SK-N-SH treated with all-trans-retinoic acid at 6 μM for 48 hours (cell line): ENCODE data around the gene SLC2A4.
"Not testable (repeated sequence)": the region's sequence is repeated elsewhere in the genome, so short reads cannot be mapped to it uniquely, and the experiment has no call there.

ENCODE experiments used
- ATAC-seq: fragments of 200-7000 bp; cut with Tn5 transposase; 3 replicates; pipeline ENCODE4 v1.9.1; 2020; ENCODE audit warnings: mild to moderate bottlenecking, moderate library complexity
- ARNTL ChIP-seq: fragments of 450-650 bp; formaldehyde crosslinking; IDR thresholded peaks from 2 replicates; pipeline ENCODE4 v1.5.0; 2020; ENCODE audit warnings: low read depth, mild to moderate bottlenecking, moderate library complexity, borderline replicate concordance
- BACH2 ChIP-seq: fragments of 250-450 bp; sonication (Bioruptor Pico); IDR thresholded peaks from 2 replicates; pipeline ENCODE4 v1.9.0; 2021; ENCODE audit warnings: mild to moderate bottlenecking, borderline replicate concordance
- CSDC2 ChIP-seq: fragments of 250-450 bp; sonication (Bioruptor Pico); IDR thresholded peaks from 2 replicates; pipeline ENCODE4 v1.5.0; 2020; ENCODE audit warnings: mild to moderate bottlenecking, moderate library complexity
- ESRRG ChIP-seq: fragments of 250-450 bp; sonication (Bioruptor Pico); IDR thresholded peaks from 2 replicates; pipeline ENCODE4 v1.6.1; 2021; ENCODE audit warnings: mild to moderate bottlenecking
- GLIS3 ChIP-seq: fragments of 250-450 bp; sonication (Bioruptor Pico); IDR thresholded peaks from 2 replicates; pipeline ENCODE4 v1.5.0; 2020; ENCODE audit warnings: mild to moderate bottlenecking, moderate library complexity
- ISL1 ChIP-seq: fragments of 250-450 bp; sonication (Bioruptor Pico); IDR thresholded peaks from 2 replicates; pipeline ENCODE4 v2.1.2; 2022; ENCODE audit warnings: mild to moderate bottlenecking, moderate library complexity
- OSR1 ChIP-seq: fragments of 250-450 bp; sonication (Bioruptor Pico); IDR thresholded peaks from 2 replicates; pipeline ENCODE4 v1.8.0; 2022; ENCODE audit warnings: moderate library complexity, mild to moderate bottlenecking, inconsistent platforms
- RARB ChIP-seq: fragments of 250-450 bp; sonication (Bioruptor Pico); IDR thresholded peaks from 2 replicates; pipeline ENCODE4 v1.8.0; 2021; ENCODE audit warnings: mild to moderate bottlenecking, moderate library complexity
- SNAI2 ChIP-seq: fragments of 250-450 bp; sonication (Bioruptor Pico); IDR thresholded peaks from 2 replicates; pipeline ENCODE4 v1.5.0; 2020; ENCODE audit warnings: mild to moderate bottlenecking, moderate library complexity
- TCF4 ChIP-seq: fragments of 250-450 bp; sonication (Bioruptor Pico); IDR thresholded peaks from 2 replicates; pipeline ENCODE4 v1.8.0; 2021; ENCODE audit warnings: mild to moderate bottlenecking, moderate library complexity, borderline replicate concordance
- TOX ChIP-seq: fragments of 250-450 bp; sonication (Bioruptor Pico); IDR thresholded peaks from 2 replicates; pipeline ENCODE4 v1.8.0; 2021; ENCODE audit warnings: mild to moderate bottlenecking, moderate library complexity, borderline replicate concordance
- ZFP3 ChIP-seq: fragments of 250-450 bp; sonication (Bioruptor Pico); IDR thresholded peaks from 2 replicates; pipeline ENCODE4 v1.5.0; 2020; ENCODE audit warnings: mild to moderate bottlenecking, moderate library complexity
- ZFP30 ChIP-seq: fragments of 450-650 bp; formaldehyde crosslinking; IDR thresholded peaks from 2 replicates; pipeline ENCODE4 v1.5.0; 2022; ENCODE audit warnings: mild to moderate bottlenecking, moderate library complexity
- ZNF565 ChIP-seq: fragments of 450-650 bp; formaldehyde crosslinking; conservative IDR thresholded peaks from 2 replicates; pipeline ENCODE4 v1.5.0; 2020; ENCODE audit warnings: low read depth, mild to moderate bottlenecking, moderate library complexity
- ZNF70 ChIP-seq: fragments of 450-650 bp; formaldehyde crosslinking; IDR thresholded peaks from 2 replicates; pipeline ENCODE4 v1.5.0; 2020; ENCODE audit warnings: mild to moderate bottlenecking, moderate library complexity
- ZNF8 ChIP-seq: fragments of 450-650 bp; formaldehyde crosslinking; IDR thresholded peaks from 2 replicates; pipeline ENCODE4 v1.5.0; 2020; ENCODE audit warnings: mild to moderate bottlenecking, moderate library complexity
- TF ChIP-seq, protein P1 (sequence below): fragments of 250-450 bp; sonication (Bioruptor Pico); IDR thresholded peaks from 2 replicates; pipeline ENCODE4 v1.8.0; 2021; ENCODE audit warnings: low read depth, mild to moderate bottlenecking, moderate library complexity, borderline replicate concordance
- TF ChIP-seq, protein P2 (sequence below): fragments of 250-450 bp; sonication (Bioruptor Pico); IDR thresholded peaks from 2 replicates; pipeline ENCODE4 v1.8.0; 2020; ENCODE audit warnings: mild to moderate bottlenecking, moderate library complexity, borderline replicate concordance
- TF ChIP-seq, protein P3 (sequence below): fragments of 250-450 bp; sonication (Bioruptor Pico); IDR thresholded peaks from 2 replicates; pipeline ENCODE4 v1.5.1; 2020; ENCODE audit warnings: low read depth, mild to moderate bottlenecking, moderate library complexity

Gene SLC2A4

DNA sequence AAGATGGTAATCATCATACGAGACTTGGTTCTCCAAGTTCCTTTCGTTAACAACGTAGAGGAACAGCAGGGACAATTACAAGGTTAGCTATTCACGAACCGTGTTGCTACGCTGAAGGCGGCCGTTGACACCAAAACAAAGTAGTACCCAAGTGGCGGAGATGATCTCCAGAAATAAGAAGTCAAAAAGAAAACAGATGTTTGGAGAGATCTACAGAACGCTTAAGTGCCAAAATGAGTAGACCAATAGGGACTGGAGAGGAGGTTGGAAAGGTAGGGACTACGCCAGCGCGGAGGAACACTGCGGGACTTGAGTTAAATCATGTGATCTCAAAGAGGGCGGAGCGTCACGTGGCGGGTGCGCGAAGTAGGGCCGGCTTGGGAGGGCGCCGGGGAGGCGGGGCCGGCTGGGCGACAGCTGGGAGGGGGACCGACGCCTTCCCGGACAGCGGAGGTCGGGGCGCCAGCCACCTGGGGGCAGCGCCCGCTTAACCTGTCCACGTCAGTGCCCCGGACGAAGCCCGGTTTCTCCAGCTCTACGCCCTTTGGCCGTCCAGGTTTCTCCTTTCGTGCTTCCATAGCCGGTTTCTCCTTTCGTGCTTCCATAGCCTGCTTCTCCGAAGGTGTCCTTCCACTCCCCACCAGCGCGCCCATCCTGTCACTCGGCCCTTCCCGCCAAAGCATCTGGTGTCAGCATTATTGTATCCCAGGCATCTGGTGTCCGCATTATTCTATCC lies 38.6 kb upstream of the SLC2A4 start:
- TF ChIP-seq, protein P1, sequence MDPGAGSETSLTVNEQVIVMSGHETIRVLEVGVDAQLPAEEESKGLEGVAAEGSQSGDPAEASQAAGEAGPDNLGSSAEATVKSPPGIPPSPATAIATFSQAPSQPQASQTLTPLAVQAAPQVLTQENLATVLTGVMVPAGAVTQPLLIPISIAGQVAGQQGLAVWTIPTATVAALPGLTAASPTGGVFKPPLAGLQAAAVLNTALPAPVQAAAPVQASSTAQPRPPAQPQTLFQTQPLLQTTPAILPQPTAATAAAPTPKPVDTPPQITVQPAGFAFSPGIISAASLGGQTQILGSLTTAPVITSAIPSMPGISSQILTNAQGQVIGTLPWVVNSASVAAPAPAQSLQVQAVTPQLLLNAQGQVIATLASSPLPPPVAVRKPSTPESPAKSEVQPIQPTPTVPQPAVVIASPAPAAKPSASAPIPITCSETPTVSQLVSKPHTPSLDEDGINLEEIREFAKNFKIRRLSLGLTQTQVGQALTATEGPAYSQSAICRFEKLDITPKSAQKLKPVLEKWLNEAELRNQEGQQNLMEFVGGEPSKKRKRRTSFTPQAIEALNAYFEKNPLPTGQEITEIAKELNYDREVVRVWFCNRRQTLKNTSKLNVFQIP (CRISPR knock-in tag) = peak; percentile 81; the same call in 1 of the 2 replicates
- TF ChIP-seq GLIS3 = 0 out of 2 replicates have a peak, but pooled peaks have one; percentile 28
- TF ChIP-seq TCF4 (CRISPR knock-in tag) = peak; percentile 10; the same call in 1 of the 2 replicates
- TF ChIP-seq, protein P2, sequence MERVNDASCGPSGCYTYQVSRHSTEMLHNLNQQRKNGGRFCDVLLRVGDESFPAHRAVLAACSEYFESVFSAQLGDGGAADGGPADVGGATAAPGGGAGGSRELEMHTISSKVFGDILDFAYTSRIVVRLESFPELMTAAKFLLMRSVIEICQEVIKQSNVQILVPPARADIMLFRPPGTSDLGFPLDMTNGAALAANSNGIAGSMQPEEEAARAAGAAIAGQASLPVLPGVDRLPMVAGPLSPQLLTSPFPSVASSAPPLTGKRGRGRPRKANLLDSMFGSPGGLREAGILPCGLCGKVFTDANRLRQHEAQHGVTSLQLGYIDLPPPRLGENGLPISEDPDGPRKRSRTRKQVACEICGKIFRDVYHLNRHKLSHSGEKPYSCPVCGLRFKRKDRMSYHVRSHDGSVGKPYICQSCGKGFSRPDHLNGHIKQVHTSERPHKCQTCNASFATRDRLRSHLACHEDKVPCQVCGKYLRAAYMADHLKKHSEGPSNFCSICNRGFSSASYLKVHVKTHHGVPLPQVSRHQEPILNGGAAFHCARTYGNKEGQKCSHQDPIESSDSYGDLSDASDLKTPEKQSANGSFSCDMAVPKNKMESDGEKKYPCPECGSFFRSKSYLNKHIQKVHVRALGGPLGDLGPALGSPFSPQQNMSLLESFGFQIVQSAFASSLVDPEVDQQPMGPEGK (CRISPR knock-in tag) = peak; percentile 83
- no peak for TF ChIP-seq BACH2 (CRISPR knock-in tag)
- peak; percentile 36 for ATAC-seq

GRCh38 chr17:7243453-7243729 lies 38.1 kb upstream of the SLC2A4 start:
- no peak for TF ChIP-seq ARNTL (CRISPR knock-in tag)
- no peak for TF ChIP-seq ZNF70 (CRISPR knock-in tag)
- no peak for TF ChIP-seq ZNF565 (CRISPR knock-in tag)
- TF ChIP-seq, protein P2 (CRISPR knock-in tag) = no peak
- TF ChIP-seq GLIS3 = no peak
- no peak for TF ChIP-seq ESRRG (CRISPR knock-in tag)
- no peak for TF ChIP-seq CSDC2 (CRISPR knock-in tag)
- no peak for TF ChIP-seq TCF4 (CRISPR knock-in tag)
- TF ChIP-seq, protein P1 (CRISPR knock-in tag) = no peak
- no peak for TF ChIP-seq SNAI2 (CRISPR knock-in tag)
- ATAC-seq = no peak

- not testable (repeated sequence) for ATAC-seq
These were observed 37.7 kb upstream of the SLC2A4 start for GRCh38 chr17:7243838-7244237.

- TF ChIP-seq ZFP3 (CRISPR knock-in tag) (no peak), ARNTL (CRISPR knock-in tag) (no peak), GLIS3 (no peak), CSDC2 (CRISPR knock-in tag) (no peak), ZFP30 (CRISPR knock-in tag) (no peak), OSR1 (no peak), RARB (CRISPR knock-in tag) (no peak), ZNF8 (CRISPR knock-in tag) (no peak), TOX (CRISPR knock-in tag) (no peak), ESRRG (CRISPR knock-in tag) (no peak), SNAI2 (CRISPR knock-in tag) (no peak), ISL1 (CRISPR knock-in tag) (no peak), TCF4 (CRISPR knock-in tag) (no peak)
- TF ChIP-seq, protein P3, sequence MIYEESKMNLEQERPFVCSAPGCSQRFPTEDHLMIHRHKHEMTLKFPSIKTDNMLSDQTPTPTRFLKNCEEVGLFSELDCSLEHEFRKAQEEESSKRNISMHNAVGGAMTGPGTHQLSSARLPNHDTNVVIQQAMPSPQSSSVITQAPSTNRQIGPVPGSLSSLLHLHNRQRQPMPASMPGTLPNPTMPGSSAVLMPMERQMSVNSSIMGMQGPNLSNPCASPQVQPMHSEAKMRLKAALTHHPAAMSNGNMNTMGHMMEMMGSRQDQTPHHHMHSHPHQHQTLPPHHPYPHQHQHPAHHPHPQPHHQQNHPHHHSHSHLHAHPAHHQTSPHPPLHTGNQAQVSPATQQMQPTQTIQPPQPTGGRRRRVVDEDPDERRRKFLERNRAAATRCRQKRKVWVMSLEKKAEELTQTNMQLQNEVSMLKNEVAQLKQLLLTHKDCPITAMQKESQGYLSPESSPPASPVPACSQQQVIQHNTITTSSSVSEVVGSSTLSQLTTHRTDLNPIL (CRISPR knock-in tag) = no peak
- TF ChIP-seq, protein P1 (CRISPR knock-in tag) = no peak
- TF ChIP-seq, all 23 proteins: peak for 0
- ATAC-seq = no peak
These were observed 34.7 kb upstream of the SLC2A4 start for GRCh38 chr17:7246779-7247178.
